ENCODE data around the gene NAA11. TPM values are rescaled to one million over a fixed set of nuclear protein-coding genes. Genes with fewer than 3 reads are reported as not detected.

Gene NAA11
- total RNA-seq, 1 experiment from 2014 or later: not detected

DNA sequence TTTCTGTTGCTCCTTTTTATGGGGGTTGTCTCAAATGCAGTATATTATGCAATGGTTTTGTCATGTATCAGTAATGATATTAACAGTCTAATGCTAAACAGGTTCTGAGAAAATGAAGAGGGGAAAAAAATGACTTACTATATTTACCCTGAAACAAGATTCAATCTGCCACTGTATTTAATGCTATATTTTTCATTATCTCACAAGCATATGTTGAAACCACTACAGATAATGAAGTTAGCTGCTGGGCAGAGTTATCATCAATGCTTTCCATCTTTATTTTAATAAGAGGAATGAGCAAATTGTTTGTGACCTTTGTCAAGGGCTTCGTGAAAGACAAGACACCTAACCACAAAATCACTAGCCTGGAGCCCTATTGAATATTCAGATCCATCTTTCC is 32.6 kb upstream of the NAA11 start:
- H3K79me2 ChIP-seq (ENCODE audit: low read depth): no peaks in the 10 kb centered on the region
- intact Hi-C loops (cut with micrococcal nuclease; ENCODE audit: unreplicated experiment): no loop called here
- no peaks in the 10 kb centered on the region for H3F3A ChIP-seq (ENCODE audit: insufficient read depth, low read depth)
- no peaks in the 10 kb centered on the region for H3K9me2 ChIP-seq (ENCODE audit: insufficient read depth)
- H3K4me3 ChIP-seq: no peak overlapping the region
- H3K4me2 ChIP-seq: no peak overlapping the region
- ChIA-PET POLR2A (ENCODE audit: unreplicated experiment) (no interaction called here), CTCF (no interaction called here)
- DNase-seq: no peak
- no peaks in the 10 kb centered on the region for H3K27me3 ChIP-seq (ENCODE audit: insufficient read depth, low read depth)
- H3K9me3 ChIP-seq (ENCODE audit: insufficient read depth, low read depth): no peaks in the 10 kb centered on the region
- TF ChIP-seq, protein P1, sequence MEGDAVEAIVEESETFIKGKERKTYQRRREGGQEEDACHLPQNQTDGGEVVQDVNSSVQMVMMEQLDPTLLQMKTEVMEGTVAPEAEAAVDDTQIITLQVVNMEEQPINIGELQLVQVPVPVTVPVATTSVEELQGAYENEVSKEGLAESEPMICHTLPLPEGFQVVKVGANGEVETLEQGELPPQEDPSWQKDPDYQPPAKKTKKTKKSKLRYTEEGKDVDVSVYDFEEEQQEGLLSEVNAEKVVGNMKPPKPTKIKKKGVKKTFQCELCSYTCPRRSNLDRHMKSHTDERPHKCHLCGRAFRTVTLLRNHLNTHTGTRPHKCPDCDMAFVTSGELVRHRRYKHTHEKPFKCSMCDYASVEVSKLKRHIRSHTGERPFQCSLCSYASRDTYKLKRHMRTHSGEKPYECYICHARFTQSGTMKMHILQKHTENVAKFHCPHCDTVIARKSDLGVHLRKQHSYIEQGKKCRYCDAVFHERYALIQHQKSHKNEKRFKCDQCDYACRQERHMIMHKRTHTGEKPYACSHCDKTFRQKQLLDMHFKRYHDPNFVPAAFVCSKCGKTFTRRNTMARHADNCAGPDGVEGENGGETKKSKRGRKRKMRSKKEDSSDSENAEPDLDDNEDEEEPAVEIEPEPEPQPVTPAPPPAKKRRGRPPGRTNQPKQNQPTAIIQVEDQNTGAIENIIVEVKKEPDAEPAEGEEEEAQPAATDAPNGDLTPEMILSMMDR (conservative IDR thresholded peaks at IDR 0.05): no peak
- TF ChIP-seq EZH2 (IDR thresholded peaks at IDR 0.05; ENCODE audit: low read depth): no peak
- H3K27ac ChIP-seq: no peak overlapping the region
- no TSS peak for BruUV-seq (replicated peaks)
- no peak overlapping the region for H2AFZ ChIP-seq
- no peaks in the 10 kb centered on the region for H3K4me1 ChIP-seq (replicated peaks; ENCODE audit: insufficient read depth)
- no peaks in the 10 kb centered on the region for H4K20me1 ChIP-seq (ENCODE audit: insufficient read depth)
- H3K36me3 ChIP-seq (ENCODE audit: low read depth): no peaks in the 10 kb centered on the region

DNA sequence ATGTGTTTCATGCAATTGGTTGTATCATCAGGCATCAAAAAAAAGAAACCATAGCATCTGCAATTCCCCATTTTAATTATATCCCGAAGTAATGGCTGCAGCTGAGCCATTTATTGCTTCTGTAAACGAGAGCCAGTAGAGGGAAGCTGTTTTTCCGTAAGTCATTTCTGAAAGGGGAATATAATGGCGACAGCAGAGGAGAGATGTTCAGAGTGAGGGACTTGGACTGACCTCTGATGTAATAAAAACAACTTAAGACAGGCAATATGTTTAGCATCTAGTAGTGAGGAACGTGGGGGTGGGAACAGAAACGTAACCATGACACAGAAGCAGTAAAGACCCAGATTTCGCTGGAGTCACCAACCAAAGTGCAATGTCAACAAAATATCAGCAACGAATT is 31.5 kb upstream of the NAA11 start:
- CTCF ChIA-PET: no interaction called here
- BruUV-seq (replicated peaks): no TSS peak

DNA sequence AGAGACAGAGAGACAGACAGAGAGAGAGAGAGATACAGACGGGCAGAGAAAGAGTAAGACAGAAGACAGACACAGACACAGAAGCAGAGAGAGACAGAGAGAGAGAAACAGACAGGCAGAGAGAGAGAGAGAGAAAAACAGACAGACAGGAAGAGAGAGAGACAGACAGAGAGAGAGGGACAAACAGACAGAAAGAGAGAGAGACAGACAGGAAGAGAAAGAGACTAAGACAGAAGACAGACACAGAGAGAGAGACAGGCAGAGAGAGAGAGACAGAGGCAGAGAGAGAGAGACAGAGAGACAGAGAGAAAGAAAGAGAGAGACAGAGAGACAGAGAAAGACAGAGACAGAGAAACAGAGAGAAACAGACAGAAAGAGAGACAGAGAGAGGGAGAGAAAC is 27.2 kb upstream of the NAA11 start:
- DNase-seq: no peak
- no peaks in the 10 kb centered on the region for H3K4me1 ChIP-seq (replicated peaks; ENCODE audit: insufficient read depth)
- no peaks in the 10 kb centered on the region for H4K20me1 ChIP-seq (ENCODE audit: insufficient read depth)
- H3K27me3 ChIP-seq (ENCODE audit: insufficient read depth, low read depth): no peaks in the 10 kb centered on the region
- no peak overlapping the region for H2AFZ ChIP-seq
- CTCF ChIA-PET: no interaction called here
- no peaks in the 10 kb centered on the region for H3K9me3 ChIP-seq (ENCODE audit: insufficient read depth, low read depth)
- no peak overlapping the region for H3K4me2 ChIP-seq
- no peak overlapping the region for H3K27ac ChIP-seq
- TF ChIP-seq, protein P1 (conservative IDR thresholded peaks at IDR 0.05): no peak
- no peak for TF ChIP-seq EZH2 (IDR thresholded peaks at IDR 0.05; ENCODE audit: low read depth)
- no peaks in the 10 kb centered on the region for H3K79me2 ChIP-seq (ENCODE audit: low read depth)
- POLR2A ChIA-PET (ENCODE audit: unreplicated experiment): no interaction called here
- no peaks in the 10 kb centered on the region for H3K36me3 ChIP-seq (ENCODE audit: low read depth)
- H3F3A ChIP-seq (ENCODE audit: insufficient read depth, low read depth): no peaks in the 10 kb centered on the region
- intact Hi-C loops (cut with micrococcal nuclease; ENCODE audit: unreplicated experiment): no loop called here
- no peak overlapping the region for H3K4me3 ChIP-seq
- BruUV-seq (replicated peaks): no TSS peak
- no peaks in the 10 kb centered on the region for H3K9me2 ChIP-seq (ENCODE audit: insufficient read depth)

More for the DNA sequence above, 31.5 kb upstream of the NAA11 start:
- H3F3A ChIP-seq (ENCODE audit: insufficient read depth, low read depth): no peaks in the 10 kb centered on the region
- no peaks in the 10 kb centered on the region for H3K9me2 ChIP-seq (ENCODE audit: insufficient read depth)
- no peak overlapping the region for H2AFZ ChIP-seq
- intact Hi-C loops (cut with micrococcal nuclease; ENCODE audit: unreplicated experiment): no loop called here
- no peaks in the 10 kb centered on the region for H4K20me1 ChIP-seq (ENCODE audit: insufficient read depth)
- H3K79me2 ChIP-seq (ENCODE audit: low read depth): no peaks in the 10 kb centered on the region
- DNase-seq: no peak
- H3K4me3 ChIP-seq: no peak overlapping the region
- H3K9me3 ChIP-seq (ENCODE audit: insufficient read depth, low read depth): no peaks in the 10 kb centered on the region
- TF ChIP-seq EZH2 (IDR thresholded peaks at IDR 0.05; ENCODE audit: low read depth): no peak
- TF ChIP-seq, protein P1 (conservative IDR thresholded peaks at IDR 0.05): no peak
- no peak overlapping the region for H3K27ac ChIP-seq
- no peaks in the 10 kb centered on the region for H3K4me1 ChIP-seq (replicated peaks; ENCODE audit: insufficient read depth)
- no peaks in the 10 kb centered on the region for H3K36me3 ChIP-seq (ENCODE audit: low read depth)
- no peak overlapping the region for H3K4me2 ChIP-seq
- H3K27me3 ChIP-seq (ENCODE audit: insufficient read depth, low read depth): no peaks in the 10 kb centered on the region
- POLR2A ChIA-PET (ENCODE audit: unreplicated experiment): no interaction called here

Data from PC-9 (cell line).